GM19395 (cell line): Measurements from ENCODE around the gene HACD1.

Experiments
- ATAC-seq: cut with Tn5 transposase; IDR thresholded peaks from one replicate; pipeline ENCODE4 v1.9.1; 2021; ENCODE audit warnings: mild to moderate bottlenecking, moderate library complexity; ENCODE audit not compliant: unreplicated experiment

Gene HACD1

GRCh38 chr10:17586821-17587234 lies 30.3 kb downstream of the HACD1 start:
- peak; percentile 73 for ATAC-seq

- peak; percentile 54 for ATAC-seq
Measured at GRCh38 chr10:17585016-17585415, 32.2 kb downstream of the HACD1 start.

GRCh38 chr10:17580885-17581284 lies 36.3 kb downstream of the HACD1 start:
- ATAC-seq, result no peak

- ATAC-seq, result no peak
Measured at GRCh38 chr10:17578603-17579002, 38.6 kb downstream of the HACD1 start.

GRCh38 chr10:17576768-17577167 lies 40.4 kb downstream of the HACD1 start:
- ATAC-seq, result no peak

GRCh38 chr10:17564911-17565310 lies 52.3 kb downstream of the HACD1 start:
- ATAC-seq, result no peak

- no peak for ATAC-seq
Measured at GRCh38 chr10:17563452-17563851, 53.7 kb downstream of the HACD1 start.

- ATAC-seq, result no peak
Measured at GRCh38 chr10:17562614-17563013, 54.6 kb downstream of the HACD1 start.

GRCh38 chr10:17561111-17561510 lies 56.1 kb downstream of the HACD1 start:
- ATAC-seq, result no peak

GRCh38 chr10:17557459-17557858 lies 59.7 kb downstream of the HACD1 start:
- ATAC-seq, result no peak

- no peak for ATAC-seq
Measured at GRCh38 chr10:17548770-17549169, 68.4 kb downstream of the HACD1 start.

- ATAC-seq, result no peak
Measured at GRCh38 chr10:17548162-17548561, 69.0 kb downstream of the HACD1 start.

GRCh38 chr10:17547060-17547459 lies 70.1 kb downstream of the HACD1 start:
- no peak for ATAC-seq

GRCh38 chr10:17544465-17544864 lies 72.7 kb downstream of the HACD1 start:
- no peak for ATAC-seq
